Astrocyte (in vitro differentiated cells and primary cell): ENCODE results near the gene MSN. TPM values are rescaled to one million over a fixed set of nuclear protein-coding genes. Genes with fewer than 3 reads are reported as not detected.

Experiments used
- DNase-seq: peaks from one replicate; pipeline ENCODE4 v3.0.0-alpha.2; 2010; ENCODE audit warnings: low read depth
- FAIRE-seq: peaks from 2 replicates; lab custom pipeline; 2011; peaks lifted over from hg19 to GRCh38; lab: Jason Lieb, UNC
- H2AFZ ChIP-seq: 2 replicates; pipeline ENCODE4 v1.6.0; 2012; ENCODE audit warnings: low read depth, low read length, inconsistent platforms
- H3K27ac ChIP-seq: 2 replicates; pipeline ENCODE4 v1.5.1; 2011; ENCODE audit warnings: low read depth, low read length, inconsistent platforms
- H3K27me3 ChIP-seq: 2 replicates; pipeline ENCODE4 v1.6.0; 2011; ENCODE audit warnings: low read length, inconsistent platforms; ENCODE audit not compliant: insufficient read depth
- H3K36me3 ChIP-seq: 2 replicates; pipeline ENCODE4 v1.5.1; 2011; ENCODE audit warnings: low read length, inconsistent platforms; ENCODE audit not compliant: insufficient read depth
- H3K4me1 ChIP-seq: 2 replicates; pipeline ENCODE4 v1.5.1; 2011; ENCODE audit warnings: low read length, inconsistent platforms; ENCODE audit not compliant: insufficient read depth
- H3K4me2 ChIP-seq: 2 replicates; pipeline ENCODE4 v1.6.0; 2012; ENCODE audit warnings: low read length, inconsistent platforms
- H3K4me3 ChIP-seq: 2 replicates; pipeline ENCODE4 v1.5.1; 2011; ENCODE audit warnings: low read depth, mild to moderate bottlenecking, low read length, inconsistent platforms; ENCODE audit not compliant: insufficient read depth
- H3K79me2 ChIP-seq: 2 replicates; pipeline ENCODE4 v1.6.0; 2012; ENCODE audit warnings: mild to moderate bottlenecking, low read length, inconsistent platforms; ENCODE audit not compliant: insufficient read depth
- H3K9ac ChIP-seq: 2 replicates; pipeline ENCODE4 v1.6.0; 2012; ENCODE audit warnings: mild to moderate bottlenecking, low read length, inconsistent platforms
- H3K9me3 ChIP-seq: 2 replicates; pipeline ENCODE4 v1.5.1; 2012; ENCODE audit warnings: low read depth, mild to moderate bottlenecking, low read length, inconsistent platforms; ENCODE audit not compliant: insufficient read depth
- H4K20me1 ChIP-seq: 2 replicates; pipeline ENCODE4 v1.6.0; 2012; ENCODE audit warnings: low read length, inconsistent platforms; ENCODE audit not compliant: insufficient read depth
- H3K27ac Mint-ChIP-seq: one replicate; pipeline ENCODE4 v1.8.0; 2021; ENCODE audit warnings: mild to moderate bottlenecking, mixed read lengths; ENCODE audit not compliant: unreplicated experiment
- H3K27me3 Mint-ChIP-seq: one replicate; pipeline ENCODE4 v1.8.0; 2021; ENCODE audit warnings: low read depth, mixed read lengths; ENCODE audit not compliant: unreplicated experiment
- H3K36me3 Mint-ChIP-seq: one replicate; pipeline ENCODE4 v1.8.0; 2021; ENCODE audit warnings: low read depth, mixed read lengths; ENCODE audit not compliant: unreplicated experiment
- H3K4me1 Mint-ChIP-seq: one replicate; pipeline ENCODE4 v1.8.0; 2021; ENCODE audit warnings: low read depth, mixed read lengths; ENCODE audit not compliant: unreplicated experiment
- H3K4me3 Mint-ChIP-seq: one replicate; pipeline ENCODE4 v1.8.0; 2021; ENCODE audit warnings: mild to moderate bottlenecking, moderate library complexity, mixed read lengths; ENCODE audit not compliant: unreplicated experiment
- H3K9me3 Mint-ChIP-seq: one replicate; pipeline ENCODE4 v1.8.0; 2021; ENCODE audit warnings: mild to moderate bottlenecking, mixed read lengths; ENCODE audit not compliant: unreplicated experiment
- EZH2 ChIP-seq: IDR thresholded peaks from 2 replicates; pipeline ENCODE4 v1.6.1; 2012; ENCODE audit warnings: mild to moderate bottlenecking, low read length, inconsistent platforms; ENCODE audit not compliant: insufficient read depth
- total RNA-seq: library from RNA; stranded (reverse); gene quantifications from 2 replicates; pipeline ENCODE4 v1.2.1, GENCODE V29; 2021
- TF ChIP-seq, protein P1 (sequence below): IDR thresholded peaks from 2 replicates; pipeline ENCODE4 v1.5.1; 2011; ENCODE audit warnings: low read depth, mild to moderate bottlenecking, inconsistent platforms, low read length, moderate library complexity; ENCODE audit not compliant: insufficient read depth

The MSN gene
- total RNA-seq, 1 donor from 2014 or later, result 369 TPM

- H3K9ac ChIP-seq, result no peak overlapping the region
- H3K4me1 Mint-ChIP-seq, result peaks cover 4% of the 10 kb centered on the region
- no peak for DNase-seq
Observed at GRCh38 chrX:65633826-65634225, 33.6 kb upstream of the MSN start.

GRCh38 chrX:65634732-65635131, 32.7 kb upstream of the MSN start:
- no peak overlapping the region for H3K27ac Mint-ChIP-seq
- no peaks in the 10 kb centered on the region for H3K27me3 Mint-ChIP-seq
- no peak overlapping the region for H3K27ac ChIP-seq
- no peaks in the 10 kb centered on the region for H4K20me1 ChIP-seq
- no peaks in the 10 kb centered on the region for H3K36me3 Mint-ChIP-seq
- peaks cover 4% of the 10 kb centered on the region for H3K4me1 Mint-ChIP-seq
- no peaks in the 10 kb centered on the region for H3K36me3 ChIP-seq
- no peak overlapping the region for H3K9ac ChIP-seq
- H3K4me3 Mint-ChIP-seq, result no peak overlapping the region
- H3K27me3 ChIP-seq, result no peaks in the 10 kb centered on the region
- DNase-seq (no peak), FAIRE-seq (no peak)
- no peak overlapping the region for H2AFZ ChIP-seq
- no peaks in the 10 kb centered on the region for H3K9me3 ChIP-seq
- H3K9me3 Mint-ChIP-seq, result no peaks in the 10 kb centered on the region
- TF ChIP-seq, protein P1, sequence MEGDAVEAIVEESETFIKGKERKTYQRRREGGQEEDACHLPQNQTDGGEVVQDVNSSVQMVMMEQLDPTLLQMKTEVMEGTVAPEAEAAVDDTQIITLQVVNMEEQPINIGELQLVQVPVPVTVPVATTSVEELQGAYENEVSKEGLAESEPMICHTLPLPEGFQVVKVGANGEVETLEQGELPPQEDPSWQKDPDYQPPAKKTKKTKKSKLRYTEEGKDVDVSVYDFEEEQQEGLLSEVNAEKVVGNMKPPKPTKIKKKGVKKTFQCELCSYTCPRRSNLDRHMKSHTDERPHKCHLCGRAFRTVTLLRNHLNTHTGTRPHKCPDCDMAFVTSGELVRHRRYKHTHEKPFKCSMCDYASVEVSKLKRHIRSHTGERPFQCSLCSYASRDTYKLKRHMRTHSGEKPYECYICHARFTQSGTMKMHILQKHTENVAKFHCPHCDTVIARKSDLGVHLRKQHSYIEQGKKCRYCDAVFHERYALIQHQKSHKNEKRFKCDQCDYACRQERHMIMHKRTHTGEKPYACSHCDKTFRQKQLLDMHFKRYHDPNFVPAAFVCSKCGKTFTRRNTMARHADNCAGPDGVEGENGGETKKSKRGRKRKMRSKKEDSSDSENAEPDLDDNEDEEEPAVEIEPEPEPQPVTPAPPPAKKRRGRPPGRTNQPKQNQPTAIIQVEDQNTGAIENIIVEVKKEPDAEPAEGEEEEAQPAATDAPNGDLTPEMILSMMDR, result no peak
- no peak for TF ChIP-seq EZH2
- H3K79me2 ChIP-seq, result no peaks in the 10 kb centered on the region
- H3K4me3 ChIP-seq, result no peak overlapping the region
- H3K4me2 ChIP-seq, result no peak overlapping the region
- no peaks in the 10 kb centered on the region for H3K4me1 ChIP-seq

More at GRCh38 chrX:65633826-65634225, 33.6 kb upstream of the MSN start:
- Histone ChIP-seq H4K20me1 (no peaks in the 10 kb centered on the region), H2AFZ (no peak overlapping the region), H3K4me3 (no peak overlapping the region), H3K27me3 (no peaks in the 10 kb centered on the region), H3K4me2 (no peak overlapping the region), H3K9me3 (no peaks in the 10 kb centered on the region), H3K36me3 (no peaks in the 10 kb centered on the region), H3K4me1 (no peaks in the 10 kb centered on the region), H3K79me2 (no peaks in the 10 kb centered on the region), H3K27ac (no peak overlapping the region)
- Mint-ChIP-seq H3K27me3 (no peaks in the 10 kb centered on the region), H3K9me3 (no peaks in the 10 kb centered on the region), H3K4me3 (no peak overlapping the region), H3K36me3 (no peaks in the 10 kb centered on the region), H3K27ac (no peak overlapping the region)
- FAIRE-seq, result peak; percentile 49
- TF ChIP-seq, protein P1, result no peak
- no peak for TF ChIP-seq EZH2

DNA sequence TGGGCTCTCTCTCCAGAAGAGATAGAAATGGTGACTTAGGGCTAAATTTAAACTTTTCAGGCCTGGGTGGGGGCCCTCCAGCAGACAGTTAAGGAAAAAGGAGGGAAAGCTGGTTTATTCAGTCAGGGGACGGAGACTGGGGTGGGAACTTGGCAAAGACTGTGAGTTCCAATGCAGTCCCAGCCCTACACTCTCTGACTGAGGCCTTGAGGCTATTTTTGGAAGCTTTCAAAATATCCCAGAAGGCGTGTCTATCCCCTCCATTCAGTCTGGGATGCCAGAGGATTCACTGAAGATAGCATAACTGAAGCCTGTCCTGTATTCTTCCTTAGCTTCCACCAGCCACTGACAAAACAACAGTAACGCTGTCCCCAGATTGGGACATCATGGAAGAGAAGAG, 32.1 kb upstream of the MSN start:
- H2AFZ ChIP-seq, result no peak overlapping the region
- Mint-ChIP-seq H3K36me3 (no peaks in the 10 kb centered on the region), H3K27ac (no peak overlapping the region), H3K4me3 (no peak overlapping the region), H3K9me3 (no peaks in the 10 kb centered on the region), H3K27me3 (no peaks in the 10 kb centered on the region), H3K4me1 (peaks cover 4% of the 10 kb centered on the region)
- no peaks in the 10 kb centered on the region for H3K36me3 ChIP-seq
- TF ChIP-seq EZH2, result no peak
- TF ChIP-seq, protein P1, result no peak
- no peak overlapping the region for H3K4me2 ChIP-seq
- H3K9ac ChIP-seq, result no peak overlapping the region
- H4K20me1 ChIP-seq, result no peaks in the 10 kb centered on the region
- FAIRE-seq (no peak), DNase-seq (no peak)
- H3K4me3 ChIP-seq, result no peak overlapping the region
- H3K9me3 ChIP-seq, result no peaks in the 10 kb centered on the region
- no peaks in the 10 kb centered on the region for H3K4me1 ChIP-seq
- H3K27ac ChIP-seq, result no peak overlapping the region
- no peaks in the 10 kb centered on the region for H3K79me2 ChIP-seq
- no peaks in the 10 kb centered on the region for H3K27me3 ChIP-seq
